Suppressor macrophage treated with lipopolysaccharide for 1 hour (primary cell): ENCODE data around the gene PER1.
"Not testable (repeated sequence)": the region's sequence is repeated elsewhere in the genome, so short reads cannot be mapped to it uniquely, and the experiment has no call there.

ENCODE experiments used
- DNase-seq, 3 donors: peaks; one replicate each; pipeline ENCODE4 v3.0.0-alpha.2; 2020 to 2022

PER1 gene

GRCh38 chr17:8118769-8119580 lies 33.2 kb downstream of the PER1 start:
- peak; percentile 86 to 93 (median 90) for DNase-seq

- peak; percentile 62 to 65 (median 63) for DNase-seq
These were observed 34.0 kb downstream of the PER1 start, which contains the start of gene ALOXE3 for GRCh38 chr17:8117980-8118768. TSS of gene ALOXE3 (minus strand) at chr17:8118514. CDS start at chr17:8117990, 524 bp downstream.

- peak; percentile 68 to 70 (median 70) for DNase-seq
These were observed 34.7 kb downstream of the PER1 start for GRCh38 chr17:8117367-8117979.

DNA sequence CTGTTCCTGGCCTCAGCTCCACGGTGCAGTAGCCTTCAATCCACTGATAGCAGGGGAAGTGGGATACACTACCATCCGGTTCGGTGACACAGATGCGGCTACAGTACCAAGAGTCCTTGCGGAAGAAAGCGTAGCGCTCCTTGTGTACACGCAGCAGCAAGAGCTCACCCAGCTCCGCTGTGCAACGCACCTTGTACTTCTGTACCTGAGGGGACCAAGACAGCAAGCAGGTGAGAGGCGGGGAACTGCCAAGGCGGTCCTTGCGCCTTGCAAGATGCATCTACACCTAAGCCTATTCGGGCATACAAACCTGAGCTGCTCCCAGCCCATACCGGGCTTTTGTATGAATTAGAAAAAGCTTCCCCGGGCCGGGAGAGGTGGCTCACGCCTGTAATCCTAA lies 35.4 kb downstream of the PER1 start:
- no peak for DNase-seq

DNA sequence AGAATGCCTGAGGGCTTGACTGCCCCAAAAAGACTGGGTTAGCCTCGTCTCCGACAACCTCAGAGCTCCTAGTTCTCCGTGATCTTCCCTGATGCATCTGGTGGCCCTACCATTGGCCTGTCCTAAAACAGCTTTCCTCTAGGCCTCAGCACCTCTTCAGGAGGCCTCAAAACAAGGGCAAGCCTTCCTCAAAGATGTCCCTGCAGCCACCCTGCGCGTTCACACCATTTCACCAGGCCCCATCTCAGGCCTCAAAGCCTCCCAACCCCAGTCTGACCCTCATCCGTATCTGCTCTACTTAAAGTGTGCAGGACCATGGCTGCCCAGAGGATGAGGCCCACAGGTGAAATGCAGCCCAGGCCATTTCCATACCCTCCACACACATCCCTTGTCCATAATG lies 41.3 kb downstream of the PER1 start:
- DNase-seq: no peak

- no peak for DNase-seq
These were observed 41.8 kb downstream of the PER1 start for GRCh38 chr17:8110456-8110804.

- peak; percentile 56 to 85 (median 66) for DNase-seq
These were observed 42.3 kb downstream of the PER1 start for GRCh38 chr17:8109661-8110455.

- DNase-seq: no peak
These were observed 43.1 kb downstream of the PER1 start for GRCh38 chr17:8108972-8109660.

DNA sequence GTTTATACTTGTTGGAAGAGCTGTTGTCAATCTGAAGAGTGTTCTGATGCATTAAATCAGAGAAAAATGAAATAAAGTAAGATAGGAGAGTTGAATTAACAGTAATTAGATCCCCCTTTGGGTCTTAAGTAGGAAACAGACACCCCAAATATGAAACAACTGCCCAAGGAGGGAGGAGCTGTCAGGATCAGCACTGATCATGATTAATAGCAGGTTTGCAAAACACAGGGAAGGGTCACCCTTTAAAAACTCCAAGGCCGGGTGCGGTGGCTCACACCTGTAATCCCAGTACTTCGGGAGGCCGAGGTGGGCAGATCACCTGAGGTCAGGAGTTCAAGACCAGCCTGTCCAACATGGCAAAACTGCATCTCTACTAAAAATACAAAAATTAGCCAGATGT lies 45.2 kb downstream of the PER1 start:
- DNase-seq: not testable (repeated sequence)

DNA sequence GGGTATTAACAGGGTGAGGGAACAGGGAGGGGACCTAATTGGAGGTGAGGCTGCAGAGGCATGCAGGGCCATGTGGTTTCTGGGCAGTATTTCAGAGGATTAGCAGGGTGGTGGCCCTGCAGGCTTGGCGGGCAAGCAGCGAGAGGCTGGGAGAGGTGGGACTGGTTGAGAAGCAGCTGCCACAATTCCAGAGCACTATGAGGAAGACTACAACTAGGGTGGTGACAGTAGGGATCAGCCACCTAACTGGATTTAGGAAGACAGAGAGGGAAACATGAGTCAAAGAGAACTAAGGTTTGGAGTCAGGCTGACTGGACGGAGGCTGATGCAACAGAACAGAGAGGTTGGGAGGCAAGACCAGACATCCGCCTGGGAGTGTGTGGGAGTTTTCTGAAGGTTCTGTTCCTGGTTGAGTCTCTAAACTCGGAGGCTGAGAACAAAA lies 46.2 kb downstream of the PER1 start:
- peak in 2 of 3 donors; percentile 29 to 33 for DNase-seq

GRCh38 chr17:8104911-8105310 lies 47.3 kb downstream of the PER1 start:
- DNase-seq: no peak

- no peak for DNase-seq
These were observed 48.7 kb downstream of the PER1 start for GRCh38 chr17:8103549-8103948.

DNA sequence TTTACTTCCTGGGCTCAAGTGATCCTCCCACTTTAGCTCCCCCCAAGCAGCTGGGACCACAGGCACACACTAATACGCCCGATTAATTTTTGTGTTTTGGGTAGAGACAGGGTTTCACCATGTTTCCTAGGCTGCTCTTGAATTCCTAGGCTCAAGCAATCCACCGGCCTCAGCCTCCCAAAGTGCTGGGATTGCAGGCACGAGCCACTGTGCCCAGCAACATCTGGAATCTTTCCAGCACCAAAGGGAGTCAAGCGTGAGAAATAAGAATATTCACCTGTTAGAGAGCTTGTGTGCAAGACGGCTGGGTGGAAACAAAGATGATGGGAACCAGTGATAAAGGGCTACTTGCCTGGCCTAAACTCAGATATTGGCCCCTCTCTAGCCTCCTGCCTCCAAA lies 50.5 kb downstream of the PER1 start:
- DNase-seq: no peak

DNA sequence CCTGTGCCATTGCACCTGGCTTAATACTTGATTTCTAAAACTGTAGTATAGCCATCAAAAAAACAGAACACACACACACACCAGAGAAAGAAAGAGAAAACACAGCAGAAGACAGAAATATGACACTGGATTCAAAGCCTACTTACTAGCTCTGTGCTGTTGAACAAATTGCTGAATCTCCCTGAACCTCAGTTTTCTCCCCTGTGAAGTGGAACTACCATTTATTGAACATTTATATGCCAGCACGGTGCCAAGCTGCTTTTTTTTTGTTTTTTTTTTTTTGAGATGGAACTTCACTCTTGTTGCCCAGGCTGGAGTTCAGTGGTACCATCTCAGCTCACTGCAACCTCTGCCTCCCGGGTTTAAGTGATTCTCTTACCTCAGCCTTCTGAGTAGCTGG lies 51.4 kb downstream of the PER1 start:
- no peak for DNase-seq

DNA sequence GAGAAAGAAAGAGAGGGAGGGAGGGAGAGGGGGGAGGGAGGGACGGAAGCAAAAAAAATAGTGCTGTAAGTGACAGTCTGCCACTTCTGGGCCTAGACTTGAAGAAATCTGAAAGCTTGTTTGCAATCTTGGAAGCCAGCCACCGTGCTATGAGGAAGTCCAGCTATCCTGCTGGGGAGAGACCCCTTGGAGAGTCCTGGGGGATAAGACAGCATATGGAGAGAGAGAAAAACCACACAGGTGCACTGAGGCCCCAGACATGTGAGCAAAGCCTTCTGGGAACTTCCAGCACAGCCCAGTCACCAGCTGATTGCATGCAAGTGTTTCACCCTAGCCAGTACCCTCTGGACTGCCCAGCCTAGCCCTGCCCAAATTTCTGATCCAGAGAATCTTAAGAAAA lies 52.1 kb downstream of the PER1 start:
- no peak for DNase-seq

GRCh38 chr17:8096541-8096940 lies 55.7 kb downstream of the PER1 start:
- no peak for DNase-seq

DNA sequence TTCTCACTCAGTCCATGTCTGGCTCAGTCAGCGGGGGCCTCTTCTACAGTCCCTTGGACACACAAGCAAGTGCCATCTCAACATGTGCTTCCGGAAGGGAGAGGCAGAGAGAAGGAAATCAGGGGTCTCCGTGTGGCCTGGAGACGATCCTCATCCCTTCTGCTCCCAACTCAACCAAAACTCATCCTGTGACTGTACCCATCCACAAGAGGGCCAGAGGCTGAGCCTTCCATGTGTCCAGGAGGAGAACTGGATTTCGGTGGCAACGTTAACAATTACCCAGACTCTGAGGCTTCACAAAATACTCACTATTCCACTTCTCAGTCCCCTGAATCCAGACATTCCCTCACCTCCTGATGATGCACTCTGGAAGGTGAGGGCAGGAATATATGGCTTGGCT lies 56.8 kb downstream of the PER1 start:
- no peak for DNase-seq

DNA sequence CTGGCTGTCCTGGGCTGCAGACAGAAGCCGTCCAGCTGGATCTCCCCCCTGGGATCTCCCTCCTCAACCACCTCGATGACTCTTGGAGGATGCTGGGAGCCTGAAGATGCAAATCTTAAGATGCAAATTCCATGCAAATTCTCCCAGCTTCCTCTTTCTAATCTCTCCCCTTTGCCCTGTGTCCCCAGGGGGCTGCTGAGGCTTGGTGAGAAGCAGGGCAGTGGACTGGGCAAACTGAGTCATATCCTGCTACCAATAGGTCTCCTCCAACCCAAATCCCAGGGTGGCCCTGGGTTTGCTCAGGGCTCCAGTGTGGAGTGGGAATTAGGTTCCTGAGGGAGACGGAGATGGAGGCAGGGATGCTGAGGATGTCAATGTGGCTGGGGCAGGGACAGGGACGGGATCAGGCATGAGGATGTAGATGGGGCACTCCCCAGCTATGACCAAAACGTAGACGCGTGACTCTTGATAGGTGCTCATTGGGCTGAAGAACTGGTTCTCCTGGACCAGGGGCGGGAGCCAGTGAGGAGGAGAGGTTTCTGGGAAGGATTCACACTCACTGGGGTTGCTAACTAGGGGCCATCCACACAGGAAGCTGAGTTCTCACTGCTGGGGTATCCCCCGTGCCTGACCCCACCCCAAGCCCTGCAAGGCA lies 61.0 kb downstream of the PER1 start:
- DNase-seq: peak; percentile 68 to 89 (median 78)
